CD4-positive, alpha-beta T cell treated with Interleukin-2 at 100 ng/mL for 4 hours (primary cell): Measurements from ENCODE around the gene ZC3H18.
"Not testable (repeated sequence)": the region's sequence is repeated elsewhere in the genome, so short reads cannot be mapped to it uniquely, and the experiment has no call there.

Source experiments
- DNase-seq: peaks from one replicate; pipeline ENCODE4 v3.0.0-alpha.2; 2020; ENCODE audit warnings: low spot score

ZC3H18 gene

DNA sequence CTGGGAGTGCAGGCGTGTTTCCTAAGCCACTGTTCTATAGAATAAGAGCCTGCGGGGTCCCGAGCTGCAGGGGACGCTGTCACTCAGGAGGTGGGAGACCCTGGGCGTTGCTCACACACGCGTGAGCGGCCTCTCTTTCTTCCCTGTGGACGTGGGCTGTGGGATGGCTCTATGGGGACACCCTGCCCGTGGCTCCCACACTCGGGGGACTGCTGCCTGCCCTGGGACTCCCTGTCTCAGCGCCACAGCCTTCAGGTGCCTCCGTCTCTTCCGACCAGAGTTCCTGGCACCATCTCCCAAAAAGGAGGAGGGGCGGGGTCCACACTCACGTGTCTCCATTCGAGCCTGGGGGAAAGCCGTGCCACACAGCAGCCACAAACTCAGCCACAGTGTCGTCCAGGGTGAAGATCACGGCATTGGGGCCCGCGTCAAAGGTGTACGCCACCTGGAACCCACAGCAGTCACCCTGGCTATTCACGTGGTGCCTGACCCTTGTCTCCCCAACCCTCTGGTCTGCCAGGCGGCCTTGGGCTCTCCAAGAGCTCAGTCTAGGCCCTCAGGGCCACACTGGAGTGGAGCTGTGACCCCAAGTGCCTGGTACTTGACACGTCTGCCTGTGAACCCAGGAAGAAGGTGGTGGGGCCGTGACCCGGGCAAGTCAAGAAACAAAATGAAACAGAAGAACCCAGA is 84.3 kb downstream of the ZC3H18 start:
- no peak for DNase-seq

DNA sequence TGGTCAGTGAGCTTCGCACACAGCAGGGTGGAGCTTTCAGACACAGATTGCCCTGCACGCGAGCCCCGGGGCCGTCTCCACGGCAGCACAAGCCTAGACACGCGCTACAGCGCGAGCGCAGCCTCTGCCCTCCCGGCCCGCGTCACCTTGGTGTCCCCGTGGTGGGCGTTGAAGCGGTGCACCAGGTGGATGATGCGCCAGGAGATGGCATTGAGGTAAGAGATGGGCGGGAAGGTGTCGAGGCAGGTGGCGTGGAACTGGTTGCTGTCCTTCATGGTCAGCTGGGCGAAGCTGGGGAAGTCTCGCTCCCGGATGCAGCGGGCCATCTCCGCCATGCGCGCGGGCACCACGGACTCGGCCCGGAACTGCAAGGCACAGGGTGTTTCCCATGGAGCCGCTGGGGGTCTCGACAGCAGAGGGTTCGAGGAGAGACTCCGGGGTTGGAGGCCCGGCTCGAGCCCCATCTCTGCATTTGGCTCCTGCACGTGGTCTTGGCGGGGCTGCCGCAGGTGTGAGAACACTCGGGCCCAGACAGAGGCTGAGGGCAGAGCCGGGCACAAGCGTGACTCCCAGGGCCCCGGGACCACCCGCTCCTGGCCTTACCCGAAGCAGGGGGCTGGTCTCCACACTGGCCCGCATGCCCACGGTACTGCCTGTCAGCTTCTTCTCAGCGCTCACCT is 85.0 kb downstream of the ZC3H18 start:
- no peak for DNase-seq

DNA sequence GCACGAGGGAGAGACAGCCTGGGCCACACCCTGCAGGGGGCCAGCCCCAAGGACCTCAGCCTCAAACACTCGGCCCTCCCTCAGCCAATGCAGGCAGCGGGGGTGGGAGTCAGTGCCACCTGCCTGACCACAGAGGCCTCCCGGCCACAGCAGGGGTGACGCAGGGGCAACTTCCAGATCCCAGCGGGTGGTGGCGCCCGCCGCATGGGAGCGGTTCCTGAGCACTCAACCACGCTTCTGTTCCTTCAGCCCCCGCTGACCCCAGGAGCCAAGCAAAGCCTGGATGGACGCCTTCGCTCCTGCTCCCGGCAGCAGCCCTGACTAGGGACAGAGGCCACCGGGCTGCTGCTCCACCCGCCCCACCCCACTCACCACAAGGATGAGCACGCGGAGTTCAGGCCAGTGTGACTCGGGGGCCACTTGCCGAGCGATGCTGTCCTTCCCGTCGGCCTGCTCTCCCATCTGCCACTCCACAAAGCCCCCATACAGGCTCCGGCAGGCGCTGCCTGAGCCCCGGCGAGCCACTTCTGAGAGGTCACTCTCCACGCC is 85.6 kb downstream of the ZC3H18 start:
- no peak for DNase-seq

DNA sequence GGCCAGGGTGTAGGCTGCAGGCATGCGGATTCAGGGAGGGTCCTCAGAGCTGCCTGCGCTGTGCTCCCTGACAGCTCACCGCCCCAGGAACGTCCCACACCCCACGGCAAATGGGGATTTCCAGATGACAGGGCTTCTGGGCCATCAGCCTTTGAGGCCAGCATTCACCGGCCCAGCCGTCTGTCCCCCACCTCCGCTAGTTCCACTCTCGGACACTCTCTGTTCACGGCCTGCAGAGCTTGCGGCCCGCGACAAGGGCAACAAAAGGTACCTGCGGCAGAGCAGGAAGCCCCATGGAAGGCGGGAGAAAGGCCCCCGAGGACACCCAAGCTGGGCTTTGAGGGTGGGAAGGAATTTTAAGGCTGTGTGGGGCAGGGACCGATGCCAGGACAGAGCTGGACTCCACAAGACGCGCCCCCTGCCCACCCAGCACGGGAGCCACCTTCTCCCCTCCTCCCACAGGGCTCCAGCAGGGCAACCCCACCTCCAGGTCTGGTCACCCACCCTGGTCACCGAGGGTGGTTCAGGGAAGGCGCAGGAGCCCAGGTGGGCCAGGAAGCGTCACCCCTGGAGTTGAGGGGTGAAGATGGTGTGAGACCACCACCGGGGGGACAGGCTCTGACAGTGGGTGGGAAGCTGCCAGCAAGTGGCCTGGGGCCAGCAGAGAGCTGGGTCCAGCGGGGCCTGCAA is 86.2 kb downstream of the ZC3H18 start:
- no peak for DNase-seq

DNA sequence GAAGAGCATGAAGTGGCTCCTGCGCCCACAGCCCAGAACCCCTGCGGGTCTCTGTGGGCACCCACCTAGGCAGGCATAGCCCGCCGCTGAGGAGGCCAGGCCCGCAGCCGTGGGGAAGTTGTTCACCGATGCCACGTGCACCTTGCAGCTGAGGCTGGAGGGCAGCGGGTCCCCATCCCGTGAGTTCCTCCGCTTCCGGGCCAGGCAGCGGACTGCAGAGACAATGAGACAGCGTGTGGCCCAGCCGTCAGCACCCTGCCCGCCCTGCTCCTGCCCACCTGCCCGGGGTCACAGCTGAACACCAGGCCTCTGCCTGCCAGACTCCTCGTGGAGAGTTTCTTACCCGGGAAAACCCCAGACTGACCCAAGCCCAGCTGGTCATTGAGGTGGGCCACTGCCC is 87.2 kb downstream of the ZC3H18 start:
- DNase-seq: no peak

DNA sequence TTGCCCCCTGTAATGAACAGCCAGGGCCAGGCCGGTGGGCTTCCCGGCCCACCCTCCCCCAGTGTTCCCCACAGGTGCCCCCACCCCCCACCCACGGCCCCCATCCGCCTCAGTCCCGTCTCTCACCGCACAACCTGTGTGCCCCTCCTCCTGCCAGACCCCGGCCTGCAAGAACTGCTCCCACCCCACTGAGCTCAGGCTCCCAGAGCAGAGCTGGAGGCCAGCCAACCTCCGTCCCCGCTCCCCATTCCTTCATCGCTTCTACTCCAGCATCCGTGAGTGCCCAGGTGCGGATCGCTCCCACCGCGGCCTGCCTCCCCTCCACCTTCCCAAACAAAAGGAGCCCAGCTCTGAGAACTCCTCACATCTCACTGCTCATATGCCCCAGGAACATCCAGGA is 88.5 kb downstream of the ZC3H18 start:
- no peak for DNase-seq

DNA sequence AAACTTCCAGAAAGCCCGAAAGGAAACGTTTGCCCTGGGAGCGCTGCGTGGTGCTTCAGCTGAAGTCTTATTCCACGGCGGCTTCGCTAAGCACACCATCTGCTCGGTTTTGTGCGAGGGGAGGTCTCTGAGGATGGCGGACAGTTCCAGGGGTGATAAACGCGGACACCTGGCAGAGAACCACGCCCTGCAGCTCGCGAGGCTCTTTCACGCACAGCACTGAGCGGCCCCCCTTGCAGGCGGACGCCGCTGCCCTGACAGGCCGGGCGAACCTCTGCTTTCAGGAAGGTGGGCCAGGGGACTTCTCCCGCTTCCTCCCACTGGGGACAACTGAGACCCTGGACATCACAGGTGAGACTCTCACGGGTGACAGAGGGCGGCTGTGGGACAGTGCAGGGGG is 89.0 kb downstream of the ZC3H18 start:
- no peak for DNase-seq

DNA sequence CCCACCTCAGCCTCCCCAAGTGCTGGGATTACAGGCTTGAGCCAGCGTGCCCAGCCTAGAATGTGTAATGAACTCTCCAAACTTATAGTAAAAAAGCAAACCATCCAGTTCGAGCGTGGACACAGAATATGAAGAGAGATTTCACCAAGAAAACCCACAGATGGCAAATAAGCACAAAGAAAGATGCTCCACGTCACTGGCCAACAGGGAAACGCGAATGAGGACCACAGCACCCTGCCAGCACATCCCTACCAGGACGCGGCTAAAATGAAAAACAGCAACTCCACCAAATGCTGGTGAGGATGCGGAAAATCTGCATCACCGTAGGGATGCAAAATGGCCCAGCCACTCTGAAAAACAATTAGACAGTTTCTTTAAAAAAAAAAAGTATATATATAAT is 91.3 kb downstream of the ZC3H18 start:
- DNase-seq: no peak

DNA sequence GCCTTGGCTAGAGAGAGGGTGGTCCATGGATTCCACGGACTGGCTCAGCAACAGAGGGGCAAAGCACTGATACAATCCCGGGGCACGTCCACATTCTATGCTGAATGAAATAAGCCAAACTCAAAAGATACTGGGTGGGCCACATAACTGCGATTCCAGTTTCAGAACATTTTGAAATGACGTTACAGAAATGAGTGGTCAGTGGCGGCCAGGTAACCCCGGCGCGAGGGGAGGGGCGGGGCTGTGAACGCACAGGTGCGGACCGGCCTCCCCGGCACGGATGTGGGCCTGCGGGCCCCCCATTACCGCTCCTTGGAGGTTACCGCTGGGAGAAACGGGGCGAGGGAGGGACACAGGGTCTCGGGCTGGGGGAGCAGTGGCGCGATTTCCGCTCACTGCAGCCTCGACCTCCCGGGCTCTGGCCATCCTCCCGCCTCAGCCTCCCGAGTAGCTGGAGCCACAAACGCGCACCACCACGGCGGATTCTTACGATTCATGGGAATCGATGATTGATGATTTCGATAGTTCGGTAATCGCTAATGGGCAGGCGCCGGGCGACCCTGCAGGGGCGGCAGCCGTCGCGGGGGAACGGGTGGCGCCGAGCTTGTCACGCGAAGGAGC is 92.1 kb downstream of the ZC3H18 start:
- DNase-seq: no peak

DNA sequence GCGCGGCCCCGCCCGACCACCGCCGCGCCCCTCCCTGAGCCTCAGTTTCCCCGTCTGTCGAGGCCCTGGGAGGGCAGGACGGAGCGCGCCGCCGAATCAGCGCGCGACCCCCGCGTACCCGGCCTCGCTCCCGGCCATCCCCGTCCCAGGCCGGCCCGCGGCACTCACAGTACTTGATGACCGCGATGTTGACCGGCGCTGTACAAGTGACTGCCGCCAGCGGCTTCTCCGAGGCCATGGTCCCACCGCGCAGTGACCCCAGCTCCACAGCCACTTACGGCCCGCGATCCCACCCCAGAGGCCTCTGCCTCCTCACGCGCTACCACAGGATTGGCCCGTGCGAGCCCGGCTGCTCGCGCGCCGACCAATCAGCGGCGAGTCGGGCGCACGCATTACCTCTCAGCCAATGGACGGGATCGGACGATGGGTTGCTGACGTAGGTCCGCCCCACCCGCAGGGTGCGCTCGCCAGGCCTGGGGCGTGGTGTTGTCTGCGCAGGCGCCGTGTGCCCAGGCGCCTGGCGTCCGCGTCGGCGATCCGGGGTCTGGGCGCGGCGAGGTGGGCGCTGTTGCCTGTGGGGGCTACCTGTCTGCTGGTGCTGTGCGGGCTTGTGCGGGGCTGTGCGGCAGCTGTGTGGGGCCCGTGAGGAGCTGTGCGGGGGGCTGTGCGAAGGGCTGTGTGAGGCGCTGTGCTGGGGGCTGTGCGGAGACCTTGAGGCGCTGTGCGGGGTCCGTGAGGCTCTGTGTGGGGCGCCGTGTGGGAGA is 92.8 kb downstream of the ZC3H18 start, which contains the start of gene MVD:
TSS of gene MVD (minus strand) at position 249 of the 764 bp plus-strand sequence. CDS start at position 238, 11 bp downstream.
- peak; percentile 96 for DNase-seq

DNA sequence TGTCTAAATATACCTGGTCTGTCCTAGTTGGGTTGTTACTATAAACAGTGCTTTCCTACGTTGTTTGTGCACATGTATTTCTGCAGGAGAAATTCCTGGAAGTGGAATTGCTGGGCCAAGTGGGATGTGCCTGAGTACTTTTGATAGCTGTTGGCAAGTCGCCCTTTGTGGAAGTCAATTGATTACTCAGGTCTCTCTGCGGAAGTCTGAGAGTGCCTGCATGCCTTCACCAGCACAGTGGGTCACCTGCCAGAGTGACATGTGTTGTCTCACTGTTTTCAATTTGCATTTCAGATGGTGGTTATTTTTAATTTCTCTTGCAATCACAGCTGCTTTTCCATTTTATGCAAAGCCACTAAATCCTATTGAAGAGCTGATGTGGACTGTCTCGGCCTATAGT is 94.9 kb downstream of the ZC3H18 start:
- no peak for DNase-seq

DNA sequence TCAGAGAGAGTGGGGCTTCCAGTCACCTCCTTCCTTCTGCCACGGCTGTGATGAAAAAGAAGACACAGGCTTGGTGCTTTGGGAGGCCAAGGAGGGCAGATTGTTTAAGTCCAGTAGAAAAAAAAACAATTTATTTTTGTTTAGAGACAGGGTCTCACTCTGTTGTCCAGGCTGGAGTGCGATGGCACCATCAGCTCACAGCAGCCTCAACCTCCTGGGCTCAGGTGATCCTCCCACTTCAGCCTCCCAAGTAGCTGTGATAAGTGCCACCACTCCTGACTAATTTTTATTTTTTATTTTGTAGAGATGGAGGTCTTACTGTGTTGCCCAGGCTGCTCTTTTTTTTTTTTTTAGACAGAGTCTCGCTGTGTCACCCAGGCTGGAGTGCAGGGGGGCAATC is 95.4 kb downstream of the ZC3H18 start:
- no peak for DNase-seq

DNA sequence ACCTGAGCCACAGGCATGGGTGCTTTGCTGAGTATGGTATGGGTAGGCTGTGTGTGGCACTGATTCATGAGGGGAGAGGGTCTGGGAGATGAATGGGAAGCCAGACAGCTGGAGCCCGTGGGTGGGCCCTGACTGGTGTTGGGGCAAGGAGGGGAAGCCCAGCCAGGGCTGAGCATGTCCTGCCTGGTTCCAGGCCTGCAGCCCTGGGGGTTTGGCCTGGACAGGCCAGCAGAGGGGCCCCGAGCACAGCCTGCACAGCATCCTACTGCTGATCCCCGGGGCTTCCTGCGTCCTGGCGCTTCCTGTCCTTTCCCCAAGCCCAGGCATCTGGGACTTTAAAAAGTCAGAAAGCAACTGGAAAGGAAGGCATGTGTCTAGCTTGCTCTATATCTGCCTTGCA is 97.3 kb downstream of the ZC3H18 start:
- no peak for DNase-seq

DNA sequence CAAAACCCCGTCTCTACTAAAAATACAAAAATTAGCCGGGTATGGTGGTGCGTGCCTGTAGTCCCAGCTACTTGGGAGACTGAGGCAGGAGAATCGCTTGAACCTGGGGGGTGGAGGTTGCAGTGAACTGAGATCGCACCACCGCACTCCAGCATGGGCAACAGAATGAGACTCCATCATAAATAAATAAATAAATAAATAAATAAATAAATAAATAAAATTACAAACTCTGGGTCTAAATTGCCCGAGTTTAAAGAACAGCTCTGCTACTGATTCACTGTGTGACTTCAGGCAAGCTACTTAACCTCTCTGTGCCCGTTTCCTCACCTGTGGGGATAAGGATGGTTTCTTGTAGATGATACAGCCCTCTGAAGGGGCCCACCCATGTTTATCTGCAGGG is 99.3 kb downstream of the ZC3H18 start:
- DNase-seq: not testable (repeated sequence)

DNA sequence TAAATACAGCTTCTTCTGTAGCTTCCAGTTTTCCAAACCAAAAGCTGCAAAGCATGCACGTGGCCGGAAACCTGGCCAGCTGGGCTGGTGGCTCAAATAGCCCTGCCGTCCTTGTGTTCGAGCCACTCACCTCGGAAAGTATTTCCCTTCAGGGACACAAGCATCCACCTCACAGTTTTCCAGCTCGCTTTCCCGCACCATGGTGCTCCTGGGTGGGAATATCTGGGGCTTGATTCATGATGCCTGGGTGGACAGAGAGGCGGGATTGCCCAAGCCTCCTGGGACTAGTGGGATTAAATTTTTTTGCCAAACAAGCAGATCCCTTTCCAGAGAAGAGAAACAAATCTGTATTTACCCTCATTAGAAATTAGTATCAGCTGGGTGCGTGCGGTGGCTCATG is 99.8 kb downstream of the ZC3H18 start:
- DNase-seq: no peak

DNA sequence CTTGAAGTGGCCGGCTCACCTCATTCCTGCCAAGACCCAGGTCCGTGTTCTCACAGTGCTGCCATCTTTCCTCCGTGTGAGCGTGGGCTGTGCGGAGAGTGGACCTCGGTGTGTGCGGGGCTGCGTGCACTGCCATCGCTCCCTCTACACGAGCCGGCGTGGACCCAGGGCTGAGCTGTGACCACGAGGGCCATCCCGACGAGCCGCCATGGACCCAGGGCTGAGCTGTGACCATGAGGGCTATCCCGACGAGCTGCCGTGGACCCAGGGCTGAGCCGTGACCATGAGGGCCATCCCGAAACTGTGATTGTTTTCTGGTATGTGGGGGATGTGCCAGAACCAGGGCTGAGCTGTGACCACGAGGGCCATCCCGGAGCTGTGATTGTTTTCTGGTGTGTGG is 101.6 kb downstream of the ZC3H18 start:
- no peak for DNase-seq

DNA sequence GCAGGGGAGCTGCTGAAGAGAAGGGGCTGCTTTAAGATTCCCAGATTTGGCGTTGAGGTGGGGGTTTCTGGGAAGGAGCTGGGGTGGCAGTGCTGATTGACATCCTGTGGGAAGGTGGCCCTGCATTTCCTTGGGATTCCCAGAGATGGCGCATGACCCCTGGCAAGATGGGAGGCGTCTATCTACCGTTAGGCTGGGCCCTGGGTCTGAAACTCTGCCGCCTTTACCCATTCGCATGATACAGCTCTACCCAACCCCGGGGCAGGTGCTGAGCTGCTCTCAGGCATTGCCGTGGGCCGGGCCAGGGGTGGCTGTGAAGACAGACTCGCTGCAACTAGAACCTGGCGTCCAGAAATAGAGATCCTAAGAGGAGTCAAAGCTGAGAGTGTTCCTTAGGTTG is 102.6 kb downstream of the ZC3H18 start:
- DNase-seq: no peak

DNA sequence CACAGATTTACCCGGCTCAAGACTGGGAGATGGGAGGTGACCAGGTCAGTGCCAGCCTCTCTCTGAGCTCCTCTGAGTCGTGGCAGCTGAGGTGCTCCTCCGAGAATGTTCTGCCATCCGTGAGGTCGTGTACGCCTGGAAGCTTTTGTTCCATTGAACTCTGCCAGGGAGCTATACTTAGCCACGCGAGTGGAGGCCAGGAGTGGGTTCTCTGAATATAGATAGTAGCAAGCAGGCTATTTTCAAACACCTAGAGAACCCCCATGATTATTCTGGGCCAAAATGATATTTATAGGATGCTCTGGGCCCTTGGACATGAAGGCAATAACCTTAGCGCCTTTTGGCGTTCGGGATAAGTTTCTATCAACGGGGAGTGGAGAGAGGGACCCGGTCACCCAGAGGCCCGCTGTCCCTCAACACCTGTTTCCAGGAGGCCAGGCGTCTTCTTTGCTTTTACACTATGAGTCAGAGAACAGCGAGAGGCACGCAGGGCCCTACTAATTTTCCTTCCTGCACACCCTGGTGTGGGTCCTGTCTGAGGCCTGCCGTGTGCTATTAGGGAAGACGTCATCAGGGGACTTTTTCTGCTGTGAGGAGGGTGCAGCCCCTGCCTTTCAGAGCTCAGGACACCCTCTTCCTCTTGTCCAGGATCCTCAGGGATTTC is 103.6 kb downstream of the ZC3H18 start:
- no peak for DNase-seq

DNA sequence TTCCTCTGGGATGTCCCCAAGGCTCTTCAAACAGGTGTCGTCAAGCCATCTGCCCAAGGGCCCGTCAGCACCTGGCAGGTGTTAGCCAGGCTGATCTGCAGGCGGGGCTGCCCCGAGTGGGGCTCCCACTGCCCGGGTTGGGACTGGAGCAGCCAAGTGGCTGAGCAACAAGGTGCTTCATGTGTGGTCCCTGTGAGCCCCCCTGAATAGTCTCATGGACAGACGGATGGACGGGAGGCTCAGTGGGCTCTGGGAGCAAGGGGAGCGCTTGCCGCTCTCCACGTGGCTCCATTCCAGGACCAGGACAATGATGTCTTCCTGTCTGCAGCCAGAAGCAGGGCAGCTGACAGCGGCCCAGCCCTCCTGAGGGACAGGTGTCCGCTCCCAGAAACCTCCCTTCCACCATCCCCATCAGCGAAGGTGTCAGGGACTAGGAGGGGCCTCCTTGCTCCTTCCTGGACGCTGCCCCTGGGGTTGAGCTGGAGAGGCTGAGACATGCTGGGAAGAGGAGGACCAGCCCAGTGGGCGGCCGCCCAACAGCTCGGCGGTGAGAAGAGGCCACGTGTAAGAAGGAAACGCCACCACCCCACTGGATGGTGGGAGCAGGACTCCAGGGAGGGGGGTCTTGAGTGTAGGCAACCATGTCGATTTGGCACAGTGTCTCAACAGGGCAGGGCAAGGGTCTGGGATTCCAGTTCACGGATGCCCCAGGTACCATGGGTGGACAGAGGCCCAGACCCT is 106.5 kb downstream of the ZC3H18 start:
- DNase-seq: no peak

DNA sequence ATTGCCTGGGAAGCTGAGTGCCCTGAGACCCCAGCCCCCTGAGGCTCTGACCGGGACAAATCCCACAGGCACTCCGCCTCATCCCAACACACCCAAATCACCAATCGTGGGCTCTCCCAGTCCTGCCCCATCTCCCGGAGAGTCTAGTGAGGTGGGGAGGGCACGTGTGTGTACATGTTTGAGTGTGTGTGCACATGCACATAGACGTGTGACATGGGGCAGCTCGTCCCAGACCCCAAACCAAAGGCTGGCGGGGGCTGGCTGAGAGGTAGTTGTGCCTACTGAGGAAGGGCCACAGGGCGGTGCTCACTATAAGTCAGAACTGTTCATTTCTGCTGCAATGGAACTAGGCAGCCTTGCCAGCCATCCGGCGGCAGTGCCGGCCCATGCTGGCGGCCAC is 107.5 kb downstream of the ZC3H18 start:
- DNase-seq: no peak
